NCI-H2107 (cell line): ENCODE results near the gene MRPL46.

ENCODE experiments used
- DNase-seq: peaks from one replicate; lab custom pipeline; 2025; lab: John Stamatoyannopoulos, UW

Gene MRPL46

GRCh38 chr15:88467073-88467934, at the start of gene MRPL46, which contains the start of gene MRPS11:
Gene MRPL46 (minus strand): TSS chr15:88467388. CDS start chr15:88467377, 11 bp downstream.
Gene MRPS11 (plus strand): TSS chr15:88467708. CDS start chr15:88467718, 10 bp downstream.
- DNase-seq = peak; percentile 41

DNA sequence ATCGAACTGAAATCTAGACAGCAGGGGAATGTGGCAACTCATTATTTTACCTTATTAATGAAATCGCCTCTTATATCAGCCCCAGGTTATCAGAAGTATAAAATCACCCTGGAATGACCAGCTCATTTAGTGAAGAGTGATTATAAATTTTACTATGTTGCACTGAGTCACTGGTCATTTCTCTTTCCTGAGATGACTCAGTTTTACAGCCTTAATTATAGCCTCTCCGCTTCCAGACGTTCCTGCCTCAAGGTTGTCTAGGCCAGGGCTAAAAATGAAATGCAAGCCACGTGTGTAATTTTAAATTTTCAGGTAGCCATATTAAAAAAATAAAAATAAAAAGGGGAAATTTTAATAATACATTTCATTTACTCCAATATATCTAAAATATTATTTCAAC, 46.0 kb upstream of the MRPL46 start:
- no peak for DNase-seq

GRCh38 chr15:88512601-88513000, 45.4 kb upstream of the MRPL46 start:
- no peak for DNase-seq

- no peak for DNase-seq
Observed at GRCh38 chr15:88512078-88512477, 44.9 kb upstream of the MRPL46 start.

DNA sequence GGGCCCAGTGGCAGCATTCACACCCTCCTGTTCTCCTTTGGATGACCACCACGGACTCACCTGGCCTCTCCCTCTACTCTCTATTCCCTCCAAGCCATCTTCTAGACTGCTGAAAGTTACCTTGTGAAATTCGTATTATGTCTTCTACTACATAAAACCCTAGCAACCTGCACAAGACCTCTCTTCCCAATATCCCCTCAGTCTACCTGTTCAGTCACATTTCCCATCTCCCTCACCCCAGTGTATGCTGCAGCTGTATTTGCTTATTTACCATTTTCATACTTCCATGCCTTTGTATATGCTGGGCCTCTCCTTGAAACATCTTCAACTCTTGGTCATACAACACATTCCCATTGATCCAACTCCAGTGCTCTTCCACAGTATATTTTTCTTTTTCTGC, 44.0 kb upstream of the MRPL46 start:
- DNase-seq = no peak

GRCh38 chr15:88509964-88510363, 42.8 kb upstream of the MRPL46 start:
- no peak for DNase-seq

GRCh38 chr15:88509321-88509720, 42.1 kb upstream of the MRPL46 start:
- DNase-seq = no peak

GRCh38 chr15:88506628-88507027, 39.4 kb upstream of the MRPL46 start:
- no peak for DNase-seq

DNA sequence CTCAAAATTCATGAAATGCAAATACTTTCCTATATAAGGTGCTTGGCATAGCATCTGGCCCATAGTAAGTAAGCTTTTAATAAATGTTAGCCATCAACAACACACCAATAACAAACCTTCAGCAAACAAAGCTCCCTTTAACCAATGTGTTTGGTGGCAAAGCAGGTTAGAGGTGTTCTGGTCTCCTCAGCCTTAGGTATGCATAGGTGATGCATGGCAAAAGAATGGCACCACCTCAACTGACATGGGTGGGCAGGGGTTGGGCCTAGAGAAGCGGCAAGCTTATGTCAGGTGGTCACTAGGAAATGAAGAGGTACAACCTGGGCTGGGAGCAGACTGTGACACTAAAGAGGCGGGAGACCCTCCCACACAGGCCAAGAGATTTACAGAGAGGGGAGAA, 38.5 kb upstream of the MRPL46 start:
- DNase-seq = no peak

GRCh38 chr15:88504445-88504844, 37.3 kb upstream of the MRPL46 start:
- DNase-seq = no peak

DNA sequence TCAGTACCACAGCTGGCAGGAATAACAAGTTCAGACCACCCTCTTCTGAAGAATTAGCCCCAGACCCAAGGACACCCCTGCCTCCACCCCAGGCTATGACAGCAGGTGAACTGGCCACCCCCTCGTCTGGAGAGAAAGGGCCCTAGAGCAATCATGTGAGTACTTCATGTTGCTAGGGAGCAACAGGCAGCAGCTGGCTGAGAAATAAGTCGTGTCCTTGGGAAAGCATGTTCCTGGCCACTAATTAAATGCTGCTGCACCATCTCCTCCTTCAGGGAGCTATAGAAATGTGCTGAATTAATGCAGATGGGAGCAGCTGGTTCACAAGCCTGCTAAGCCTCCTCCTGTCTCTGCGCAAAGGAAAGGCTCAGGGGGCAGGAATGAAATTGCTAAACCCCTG, 31.8 kb upstream of the MRPL46 start:
- DNase-seq = no peak

DNA sequence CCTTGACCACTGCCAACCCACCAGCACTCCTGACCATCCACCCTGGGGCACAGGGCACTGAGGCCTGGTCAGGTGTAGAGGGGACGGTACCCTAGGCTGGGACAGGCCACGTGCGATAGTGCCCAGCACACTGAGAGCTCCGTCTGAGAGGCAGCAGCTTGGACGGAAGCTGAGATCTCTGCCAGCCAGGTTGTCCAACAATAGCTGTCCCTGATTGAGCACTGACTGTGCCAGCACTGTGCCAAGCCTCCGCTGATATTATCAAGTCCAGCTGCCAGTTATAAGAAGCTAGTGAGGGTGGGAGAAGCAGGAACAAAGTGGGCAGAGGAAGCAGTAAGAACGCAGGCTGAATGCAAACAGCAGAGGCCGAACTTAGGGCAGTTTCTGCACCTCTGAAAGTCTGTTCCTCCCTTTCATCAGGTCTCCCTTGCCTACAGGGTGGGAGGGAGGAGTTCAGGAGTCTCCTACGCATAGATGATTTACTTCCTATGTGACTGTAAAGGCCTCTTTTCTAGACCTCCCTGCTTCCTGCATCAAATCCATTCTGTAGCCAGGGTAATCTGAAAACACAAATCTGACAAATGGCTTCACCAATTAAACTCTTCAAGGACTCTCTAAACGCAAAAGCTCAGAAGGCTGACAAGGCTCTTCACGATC, 30.0 kb upstream of the MRPL46 start:
- no peak for DNase-seq

DNA sequence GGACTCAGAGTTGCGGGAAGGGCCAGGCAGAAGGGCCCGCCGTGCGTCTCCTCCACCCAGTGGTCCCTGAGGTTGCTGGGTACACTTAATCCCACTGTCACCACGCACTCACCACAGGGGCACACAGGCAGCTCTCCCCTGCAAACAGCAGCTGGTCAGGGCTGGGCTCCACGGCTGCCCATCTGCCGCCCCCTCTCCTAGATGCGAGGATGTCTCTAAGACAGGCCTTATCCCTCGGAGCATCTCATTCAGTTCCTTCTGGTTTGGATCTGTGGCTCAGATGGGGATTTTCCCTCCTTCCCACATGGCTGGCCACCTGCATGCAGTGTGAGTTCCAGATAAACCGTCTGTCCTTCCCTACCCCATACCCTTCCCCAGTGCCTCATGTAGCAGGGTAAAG, 26.7 kb upstream of the MRPL46 start:
- DNase-seq = no peak

- no peak for DNase-seq
Observed at GRCh38 chr15:88491158-88491557, 24.0 kb upstream of the MRPL46 start.

DNA sequence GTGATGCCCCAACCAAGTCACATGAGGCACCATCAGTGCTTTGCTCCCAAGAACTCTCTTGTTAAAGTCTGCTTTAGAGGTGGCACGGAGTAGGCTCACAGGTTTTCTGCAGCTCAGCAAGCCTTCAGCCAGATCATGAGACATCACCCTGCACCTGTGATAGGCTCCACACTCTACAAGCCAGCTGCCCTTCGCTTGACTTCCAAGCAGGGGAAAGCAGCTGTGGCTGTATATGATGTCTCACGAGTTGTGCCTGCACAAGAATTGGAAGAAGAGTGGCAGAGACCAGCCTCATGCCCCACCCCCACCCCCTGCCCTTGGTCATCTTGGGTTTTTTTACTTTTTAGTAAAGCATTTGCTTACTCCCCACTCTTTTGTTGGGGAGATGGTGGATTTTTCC, 22.8 kb upstream of the MRPL46 start:
- DNase-seq = no peak

DNA sequence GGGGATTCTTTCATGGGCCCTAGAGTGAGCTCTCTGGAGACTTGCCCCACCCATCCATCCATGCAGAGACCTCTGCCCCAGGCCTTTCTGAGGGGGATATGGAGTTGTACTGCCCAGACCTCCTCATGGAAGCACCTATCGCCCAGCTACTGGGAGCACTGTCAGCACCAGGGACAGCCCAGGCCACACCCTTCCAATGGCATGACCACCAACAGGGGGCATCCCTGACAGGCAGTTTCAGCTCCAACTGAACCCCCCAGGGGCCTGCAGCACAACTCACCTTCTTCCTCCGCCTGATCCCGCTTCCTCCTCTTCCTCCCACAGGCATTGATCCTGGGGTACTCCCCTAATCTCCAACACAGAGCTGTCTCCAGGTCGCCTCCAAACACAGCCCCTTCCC, 22.1 kb upstream of the MRPL46 start:
- no peak for DNase-seq

- DNase-seq = no peak
Observed at GRCh38 chr15:88487796-88488523, 20.8 kb upstream of the MRPL46 start.

DNA sequence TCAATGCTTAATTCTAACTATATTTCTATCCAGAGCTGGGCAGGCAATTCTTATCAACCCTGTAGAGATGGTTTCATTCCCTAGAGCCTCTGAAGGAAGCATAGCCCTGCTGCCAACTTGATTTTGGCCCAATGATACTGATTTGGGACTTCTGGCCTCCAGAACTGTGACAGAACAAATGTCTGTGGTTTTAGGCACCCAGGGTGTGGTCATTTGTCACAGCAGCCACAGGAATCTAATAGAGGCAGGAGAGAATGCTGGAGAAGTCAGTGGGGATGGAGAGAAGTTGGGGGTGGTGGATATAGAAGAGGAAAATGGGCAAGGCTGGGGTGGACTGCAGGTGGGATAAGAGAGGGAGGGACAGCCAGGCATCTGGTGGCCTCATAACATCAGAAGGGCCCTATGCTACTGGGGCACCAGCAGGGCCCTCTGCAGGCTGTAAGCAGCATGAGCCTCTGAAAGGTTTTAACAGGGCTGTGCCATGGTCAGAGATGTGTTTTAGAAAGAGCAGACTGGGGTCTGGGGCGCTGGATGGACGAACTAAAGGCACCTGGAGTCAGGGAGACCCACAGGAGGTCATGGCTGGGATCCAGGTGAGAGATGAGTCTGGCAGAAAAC, 20.1 kb upstream of the MRPL46 start:
- DNase-seq = no peak

GRCh38 chr15:88484682-88485331, 17.6 kb upstream of the MRPL46 start:
- no peak for DNase-seq

GRCh38 chr15:88482263-88482662, 15.1 kb upstream of the MRPL46 start:
- no peak for DNase-seq

GRCh38 chr15:88480981-88481380, 13.8 kb upstream of the MRPL46 start:
- DNase-seq = no peak

- DNase-seq = no peak
Observed at GRCh38 chr15:88479169-88479568, 12.0 kb upstream of the MRPL46 start.
